HG03135 (cell line): ENCODE measurements around the gene TCEA2.

Experiments used
- ATAC-seq: cut with Tn5 transposase; IDR thresholded peaks from one replicate; pipeline ENCODE4 v1.9.1; 2021; ENCODE audit warnings: mild to moderate bottlenecking, moderate library complexity; ENCODE audit not compliant: unreplicated experiment

TCEA2 gene

DNA sequence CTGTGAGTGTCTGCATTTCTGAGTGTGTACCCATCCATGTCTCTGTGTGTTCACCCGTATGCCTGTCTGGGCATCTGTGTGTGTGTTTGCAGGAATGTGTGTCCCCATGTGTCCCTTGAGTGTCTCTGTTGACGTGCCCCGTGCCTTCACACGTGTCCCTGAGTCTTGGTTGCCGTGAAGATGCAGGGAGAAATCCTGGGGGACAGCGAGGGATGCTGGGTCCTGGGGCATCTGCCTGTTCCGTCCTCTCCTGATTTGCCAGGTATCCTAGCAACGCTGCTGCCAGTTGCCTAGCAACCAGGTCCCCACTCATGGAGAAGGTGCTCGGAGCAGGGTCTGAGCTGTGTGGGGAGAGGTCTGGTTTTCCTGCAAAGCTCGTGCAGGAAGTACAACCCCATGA, 27.2 kb downstream of the TCEA2 start:
- no peak for ATAC-seq

DNA sequence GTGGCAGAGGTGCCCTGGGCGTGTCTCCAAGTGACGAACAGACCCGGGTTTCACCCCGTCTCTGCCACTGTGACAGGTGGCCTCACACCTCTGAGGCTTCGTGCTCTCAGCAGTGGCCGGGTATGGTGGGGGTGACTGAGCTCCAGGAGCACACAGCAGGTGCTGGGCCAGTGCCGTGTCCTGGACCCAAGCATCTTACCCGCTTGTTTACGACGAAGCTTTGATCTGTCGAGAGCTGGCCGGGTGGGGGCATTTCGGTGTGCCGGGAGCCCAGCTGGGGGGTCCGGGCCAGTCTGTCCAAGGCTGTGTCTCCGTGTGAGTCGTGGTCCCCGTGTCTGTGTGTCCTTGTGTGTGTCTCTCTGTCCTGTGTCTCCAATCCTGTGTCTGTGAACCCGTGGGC, 28.3 kb downstream of the TCEA2 start:
- ATAC-seq, result no peak

DNA sequence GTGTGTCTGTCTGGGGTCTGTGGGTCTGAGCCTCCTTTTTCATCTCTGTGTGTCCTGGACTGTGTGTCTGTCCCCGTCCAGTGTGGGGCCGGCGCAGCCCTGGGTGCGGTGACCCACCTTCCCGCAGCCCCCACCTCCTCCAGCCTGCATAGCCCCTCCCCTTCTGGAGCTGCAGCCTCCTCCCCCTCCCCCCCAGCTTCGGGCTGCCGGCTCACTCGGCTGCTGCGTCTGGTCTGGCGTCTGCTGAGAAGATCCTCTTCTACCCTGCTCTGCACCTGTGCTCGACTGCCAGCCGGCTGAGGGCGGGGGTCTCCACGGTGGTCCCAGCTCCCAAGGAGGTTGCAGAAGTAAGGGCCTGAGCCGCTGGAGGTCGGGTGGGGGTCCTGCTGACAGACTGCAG, 28.8 kb downstream of the TCEA2 start:
- ATAC-seq, result no peak

DNA sequence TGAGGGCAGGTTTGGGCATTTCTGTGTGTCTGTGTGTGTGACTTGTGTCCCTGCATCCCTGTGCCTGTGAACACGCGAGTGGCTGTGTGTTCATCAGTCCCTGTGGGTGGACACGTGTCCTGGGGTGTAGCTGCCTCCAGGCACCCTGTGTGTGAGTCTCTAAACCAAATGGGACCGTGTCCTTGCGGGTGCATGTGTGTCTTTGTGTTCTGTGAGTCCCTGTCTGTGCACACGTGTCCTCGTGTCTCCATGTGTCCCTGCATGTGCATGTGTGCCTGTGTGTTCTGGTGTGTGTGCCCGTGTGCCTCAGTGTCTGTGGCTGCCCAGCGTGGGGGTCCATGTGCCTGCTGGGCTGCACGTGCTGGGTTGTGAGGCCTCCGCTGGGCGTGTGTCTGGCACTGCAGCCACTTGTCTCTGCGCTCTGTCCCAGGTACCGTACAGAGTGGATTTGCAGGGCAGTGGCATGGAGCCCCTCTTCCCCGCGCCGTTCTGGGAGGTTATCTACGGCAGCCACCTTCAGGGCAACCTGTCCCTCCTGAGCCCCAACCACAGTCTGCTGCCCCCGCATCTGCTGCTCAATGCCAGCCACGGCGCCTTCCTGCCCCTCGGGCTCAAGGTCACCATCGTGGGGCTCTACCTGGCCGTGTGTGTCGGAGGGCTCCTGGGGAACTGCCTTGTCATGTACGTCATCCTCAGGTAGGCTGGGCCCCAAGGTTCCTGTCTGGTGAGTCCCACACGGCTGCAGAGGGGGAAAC, 29.4 kb downstream of the TCEA2 start:
- no peak for ATAC-seq

DNA sequence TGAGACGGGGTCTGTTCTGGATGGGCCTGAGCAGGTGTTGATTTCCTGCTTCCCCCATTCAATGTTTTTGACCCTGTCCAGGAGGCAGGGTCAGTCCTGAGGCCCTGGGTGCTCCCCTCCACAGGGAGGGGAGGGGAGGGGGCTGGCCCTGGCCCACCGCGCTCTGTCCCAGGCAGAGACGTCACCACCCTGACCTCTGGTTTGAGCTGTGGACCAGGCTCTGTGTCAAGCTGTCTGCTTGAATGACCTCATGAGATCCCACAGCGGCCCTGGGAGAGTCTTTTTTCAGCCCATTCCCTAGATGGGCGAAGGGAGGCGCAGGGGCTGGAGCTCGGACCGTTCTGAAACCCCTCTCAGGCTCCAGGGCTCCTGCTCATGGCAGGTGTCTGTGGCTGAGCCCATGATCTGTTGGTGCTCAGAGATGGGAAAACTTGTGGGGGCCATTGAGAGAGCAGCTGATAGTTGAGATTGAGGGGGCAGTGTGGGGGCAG, 30.1 kb downstream of the TCEA2 start:
- no peak for ATAC-seq

DNA sequence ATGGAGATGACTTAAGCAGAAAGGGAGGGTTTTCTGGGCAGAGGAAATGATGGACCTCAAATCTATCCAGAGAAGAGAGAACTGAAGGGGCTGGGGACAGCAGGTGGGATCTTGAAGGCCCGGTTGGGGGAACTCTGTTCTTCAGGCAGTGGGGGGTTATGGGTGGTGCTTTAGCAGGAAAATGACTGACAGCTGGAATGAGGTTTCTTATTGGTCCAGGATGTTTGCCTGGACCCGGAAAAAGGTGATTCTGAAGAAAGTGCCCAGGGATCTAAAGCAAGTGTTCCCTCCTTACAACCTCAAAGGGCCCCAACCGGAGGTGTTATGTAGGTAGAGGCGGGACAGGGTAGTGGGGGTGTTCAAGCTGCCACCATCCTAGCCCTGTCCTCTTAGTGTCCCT, 32.5 kb downstream of the TCEA2 start:
- ATAC-seq, result no peak

DNA sequence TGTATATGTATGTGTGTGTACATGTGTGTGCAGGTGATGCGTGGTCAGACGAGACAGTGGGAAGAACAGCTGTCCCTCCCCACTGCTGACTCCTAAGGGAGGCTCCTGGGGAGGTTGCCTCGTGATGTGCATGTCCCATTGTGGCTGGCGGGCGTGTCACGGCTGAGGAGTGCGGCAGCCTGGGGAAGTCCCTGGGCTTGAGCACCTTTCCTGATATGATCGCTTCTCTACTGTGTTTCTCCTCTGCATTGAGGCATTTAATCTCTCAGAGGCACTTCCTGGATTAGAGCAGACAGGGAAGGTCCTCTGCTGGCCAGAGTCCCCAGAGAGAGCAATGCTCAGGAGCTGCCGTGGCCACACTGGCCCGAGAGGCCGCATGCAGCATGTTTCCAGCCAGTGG, 32.9 kb downstream of the TCEA2 start:
- no peak for ATAC-seq

DNA sequence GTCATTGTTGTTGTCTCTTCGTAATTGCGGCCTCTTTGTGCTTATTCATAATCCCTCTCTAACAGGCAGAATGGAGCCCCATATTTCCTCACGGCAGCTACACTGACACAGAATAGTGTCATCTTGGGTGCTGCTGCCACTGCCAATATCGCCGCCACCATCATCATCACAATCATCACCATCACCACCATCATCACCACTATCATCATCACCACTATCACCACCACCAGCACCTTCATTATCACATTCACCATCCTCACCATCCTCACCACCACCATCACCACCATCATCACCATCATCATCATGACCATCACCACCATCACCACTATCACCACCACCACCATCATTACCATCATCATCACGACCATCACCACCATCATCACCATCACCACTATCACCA, 33.5 kb downstream of the TCEA2 start:
- no peak for ATAC-seq

DNA sequence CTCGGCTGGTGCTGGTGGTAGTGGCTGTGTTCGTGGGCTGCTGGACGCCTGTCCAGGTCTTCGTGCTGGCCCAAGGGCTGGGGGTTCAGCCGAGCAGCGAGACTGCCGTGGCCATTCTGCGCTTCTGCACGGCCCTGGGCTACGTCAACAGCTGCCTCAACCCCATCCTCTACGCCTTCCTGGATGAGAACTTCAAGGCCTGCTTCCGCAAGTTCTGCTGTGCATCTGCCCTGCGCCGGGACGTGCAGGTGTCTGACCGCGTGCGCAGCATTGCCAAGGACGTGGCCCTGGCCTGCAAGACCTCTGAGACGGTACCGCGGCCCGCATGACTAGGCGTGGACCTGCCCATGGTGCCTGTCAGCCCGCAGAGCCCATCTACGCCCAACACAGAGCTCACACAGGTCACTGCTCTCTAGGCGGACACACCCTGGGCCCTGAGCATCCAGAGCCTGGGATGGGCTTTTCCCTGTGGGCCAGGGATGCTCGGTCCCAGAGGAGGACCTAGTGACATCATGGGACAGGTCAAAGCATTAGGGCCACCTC, 35.5 kb downstream of the TCEA2 start:
- ATAC-seq, result no peak

DNA sequence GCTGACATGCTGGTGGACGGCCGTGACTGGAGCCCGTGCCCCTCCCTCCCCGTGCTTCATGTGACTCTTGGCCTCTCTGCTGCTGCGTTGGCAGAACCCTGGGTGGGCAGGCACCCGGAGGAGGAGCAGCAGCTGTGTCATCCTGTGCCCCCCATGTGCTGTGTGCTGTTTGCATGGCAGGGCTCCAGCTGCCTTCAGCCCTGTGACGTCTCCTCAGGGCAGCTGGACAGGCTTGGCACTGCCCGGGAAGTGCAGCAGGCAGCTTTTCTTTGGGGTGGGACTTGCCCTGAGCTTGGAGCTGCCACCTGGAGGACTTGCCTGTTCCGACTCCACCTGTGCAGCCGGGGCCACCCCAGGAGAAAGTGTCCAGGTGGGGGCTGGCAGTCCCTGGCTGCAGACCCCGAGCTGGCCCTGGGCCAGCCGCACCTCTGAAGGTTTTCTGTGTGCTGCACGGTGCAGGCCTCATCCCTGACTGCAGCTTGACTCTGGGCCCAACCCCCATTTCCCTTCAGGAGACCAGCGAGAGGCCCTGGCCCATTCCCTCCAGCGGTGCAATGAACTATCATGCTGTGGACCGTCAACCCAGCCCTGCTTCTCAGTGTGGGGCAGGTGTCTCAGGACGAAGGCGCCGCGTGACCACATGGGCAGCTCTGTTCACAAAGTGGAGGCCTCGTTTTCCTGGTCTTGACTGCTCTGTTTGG, 36.2 kb downstream of the TCEA2 start:
- no peak for ATAC-seq

DNA sequence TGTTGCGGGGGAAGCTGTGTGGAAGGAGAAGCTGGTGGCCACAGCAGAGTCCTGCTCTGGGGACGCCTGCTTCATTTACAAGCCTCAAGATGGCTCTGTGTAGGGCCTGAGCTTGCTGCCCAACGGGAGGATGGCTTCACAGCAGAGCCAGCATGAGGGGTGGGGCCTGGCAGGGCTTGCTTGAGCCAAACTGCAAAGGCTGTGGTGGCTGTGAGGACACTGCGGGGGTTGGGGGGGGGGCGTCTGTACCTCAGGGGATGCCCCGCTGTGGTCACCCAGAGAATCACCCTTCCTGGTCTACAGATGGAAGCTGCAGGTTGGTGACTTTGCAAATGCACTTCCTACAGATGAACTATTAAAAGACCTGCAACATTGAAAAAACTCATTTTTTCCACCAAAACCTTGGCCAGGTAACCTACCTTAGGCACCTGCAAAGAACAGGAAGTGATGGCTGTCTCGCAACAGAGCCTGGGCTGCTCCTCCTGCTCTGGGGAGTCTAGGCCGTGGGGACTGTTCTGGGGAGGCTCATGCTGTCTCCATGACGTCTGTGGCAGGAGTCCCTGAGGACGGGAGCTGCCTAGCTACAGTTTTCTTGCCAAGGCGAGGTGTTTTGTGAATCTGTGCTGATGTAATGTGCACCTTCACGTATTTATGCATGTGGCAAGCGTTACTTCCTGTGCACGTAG, 37.0 kb downstream of the TCEA2 start:
- no peak for ATAC-seq

DNA sequence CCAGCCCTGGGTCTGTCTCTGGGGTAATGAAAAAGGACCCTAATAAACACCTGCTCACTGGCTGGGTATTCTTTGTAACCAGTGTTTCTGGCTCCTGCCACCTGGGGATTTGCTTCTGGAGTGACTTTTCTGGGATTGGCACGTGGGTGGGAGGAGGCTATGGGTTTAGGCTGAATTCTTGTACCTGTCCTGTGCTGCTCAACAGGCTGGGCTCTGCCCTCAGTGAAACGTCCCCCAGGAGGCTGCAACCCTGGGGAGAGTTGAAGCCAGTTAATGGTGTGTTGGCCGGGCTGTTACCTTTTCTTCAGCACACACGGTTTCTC, 37.5 kb downstream of the TCEA2 start:
- ATAC-seq, result no peak

DNA sequence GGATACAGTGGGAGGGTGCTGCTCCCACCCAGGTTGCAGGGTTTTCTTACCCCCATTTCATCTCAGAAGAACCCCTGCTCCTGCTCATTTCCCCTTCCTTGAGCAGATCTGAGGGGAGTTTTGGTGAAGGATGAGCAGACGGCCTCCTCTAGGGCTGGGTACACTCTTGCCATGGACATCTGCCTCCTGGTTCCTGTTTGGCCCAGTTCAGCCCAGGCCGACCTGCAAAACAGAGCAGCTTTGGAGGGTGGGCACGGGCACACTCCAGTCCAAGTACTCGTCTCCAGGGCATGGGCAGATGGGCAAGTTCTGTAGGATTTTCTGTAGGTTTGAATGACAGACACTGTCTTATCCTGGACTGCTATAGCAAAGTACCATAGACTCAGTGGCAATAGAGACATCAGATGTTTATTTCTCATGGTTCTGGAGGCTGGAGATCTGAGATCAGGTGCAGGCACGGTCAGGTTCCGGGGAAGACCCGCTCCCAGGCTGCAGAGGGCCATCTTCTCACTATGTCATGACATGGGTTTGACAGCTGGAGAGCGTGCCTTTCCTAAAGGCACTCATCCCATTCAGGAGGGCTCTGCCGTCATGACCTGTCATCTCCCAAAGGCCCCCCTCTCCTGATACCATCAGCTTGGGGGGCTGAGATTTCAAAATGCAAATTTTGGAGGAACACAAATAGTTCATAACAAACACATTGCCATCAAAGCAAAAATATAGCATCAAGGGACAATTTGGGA, 38.1 kb downstream of the TCEA2 start:
- ATAC-seq, result no peak

DNA sequence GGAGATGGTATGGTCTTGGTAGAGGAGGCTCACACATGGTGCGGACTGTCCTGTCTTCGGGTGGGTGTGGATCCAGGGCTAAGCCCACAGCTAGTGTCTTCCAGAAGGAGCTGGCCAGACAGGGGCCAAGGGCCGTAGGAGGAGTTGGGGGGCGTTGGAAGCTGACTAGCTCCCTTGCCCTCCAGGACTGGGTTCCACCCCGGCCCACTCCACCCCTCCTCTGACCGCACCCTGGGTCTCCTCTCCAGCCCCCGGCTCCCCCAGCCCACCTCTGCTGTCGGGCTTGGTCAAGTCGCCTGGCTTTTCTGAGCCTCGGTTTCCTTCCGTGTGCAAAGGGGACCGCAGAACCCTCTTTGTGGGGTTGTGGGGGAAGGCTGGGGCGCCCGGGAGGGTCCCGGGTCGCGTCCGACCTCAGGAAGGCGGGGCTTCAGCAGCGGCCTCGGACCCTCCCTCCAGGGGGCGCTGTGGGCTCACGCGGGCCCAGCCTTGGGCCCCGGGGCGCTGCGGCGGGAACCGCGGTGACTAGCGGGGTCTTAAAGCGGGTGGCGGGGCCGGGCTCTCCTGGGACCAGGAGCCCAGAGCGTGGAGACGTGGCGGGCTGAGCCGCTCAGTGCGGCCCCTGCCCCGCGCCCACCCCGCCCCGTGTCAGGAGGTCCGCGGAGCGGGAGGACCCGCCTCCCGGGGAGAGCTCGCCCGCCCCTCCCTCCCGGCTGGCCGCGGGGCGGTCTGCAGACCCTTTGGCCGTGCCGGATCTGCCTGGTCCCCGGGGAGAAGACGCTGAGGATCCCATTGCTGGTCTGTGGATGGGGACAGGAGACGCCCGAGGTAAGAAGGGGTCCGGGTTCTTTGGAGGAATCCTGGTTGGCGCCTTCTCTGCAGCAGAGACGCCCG, 39.0 kb downstream of the TCEA2 start:
- ATAC-seq, result no peak

DNA sequence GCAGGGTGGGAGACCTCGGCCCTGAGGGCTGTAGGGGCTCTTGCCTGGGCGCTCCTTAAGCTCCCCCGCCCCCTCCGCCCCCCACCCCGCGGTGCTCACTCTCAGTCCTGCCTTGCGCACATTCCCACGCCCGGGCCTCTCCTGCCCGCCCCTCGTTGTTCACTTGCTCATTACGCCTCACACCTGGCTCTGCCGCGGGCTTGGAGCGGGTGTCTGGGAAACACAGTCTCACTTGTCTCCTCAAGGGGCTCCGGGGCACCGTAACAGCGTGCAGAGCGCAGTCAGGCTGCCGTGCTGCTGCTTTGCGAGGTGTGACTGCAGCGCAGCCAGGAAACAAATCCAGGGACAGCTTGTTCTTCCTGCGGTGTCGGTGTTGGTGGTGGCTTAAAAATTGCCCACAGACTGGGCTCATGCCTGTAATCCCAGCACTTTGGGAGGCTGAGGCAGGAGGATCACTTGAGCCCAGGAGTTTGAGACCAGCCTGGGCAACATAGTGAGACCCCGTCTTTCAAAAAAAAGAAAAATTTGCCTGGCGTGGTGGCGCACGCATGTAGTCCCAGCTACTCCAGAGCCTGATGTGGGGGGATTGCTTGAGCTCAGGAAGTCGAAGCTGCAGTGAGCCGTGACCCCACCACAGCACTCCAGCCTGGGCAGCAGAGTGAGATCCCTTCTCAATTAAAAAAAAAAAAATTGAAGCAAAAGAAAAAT, 39.8 kb downstream of the TCEA2 start:
- no peak for ATAC-seq

DNA sequence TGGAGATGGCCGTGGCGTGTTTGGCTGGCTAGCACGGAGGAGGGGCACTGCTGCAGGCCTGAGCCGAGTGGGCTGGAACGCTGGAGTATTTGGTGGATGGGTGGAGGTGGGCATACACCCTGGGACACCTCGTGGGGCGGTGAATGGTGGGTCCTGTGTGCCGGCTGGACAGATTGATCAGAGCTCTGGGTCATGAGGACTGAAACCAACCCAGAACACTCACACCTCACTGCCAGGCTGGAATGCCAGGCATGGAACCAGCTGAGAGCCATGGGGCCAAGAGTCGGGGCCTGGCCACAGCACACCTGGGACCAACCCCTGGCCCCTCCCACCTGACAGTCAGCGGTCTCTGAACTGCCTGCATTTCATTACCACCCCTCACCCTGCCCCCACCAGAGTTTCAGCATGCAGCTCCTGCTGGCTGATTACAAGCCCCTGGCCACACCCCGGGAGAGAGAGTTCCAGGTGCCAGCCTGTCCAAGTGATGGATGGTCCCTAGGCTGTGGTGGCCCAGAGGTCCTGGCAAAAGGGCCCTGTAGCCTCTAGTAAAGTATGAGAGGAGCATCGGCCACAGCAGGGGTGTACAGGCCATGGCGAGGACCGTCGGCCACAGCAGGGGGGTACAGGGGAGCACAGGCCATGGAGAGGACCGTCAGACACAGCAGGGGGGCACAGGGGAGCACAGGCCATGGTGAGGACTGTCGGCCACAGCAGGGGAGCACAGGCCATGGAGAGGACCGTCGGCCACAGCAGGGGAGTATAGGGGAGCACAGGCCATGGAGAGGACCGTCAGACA, 41.1 kb downstream of the TCEA2 start:
- no peak for ATAC-seq

DNA sequence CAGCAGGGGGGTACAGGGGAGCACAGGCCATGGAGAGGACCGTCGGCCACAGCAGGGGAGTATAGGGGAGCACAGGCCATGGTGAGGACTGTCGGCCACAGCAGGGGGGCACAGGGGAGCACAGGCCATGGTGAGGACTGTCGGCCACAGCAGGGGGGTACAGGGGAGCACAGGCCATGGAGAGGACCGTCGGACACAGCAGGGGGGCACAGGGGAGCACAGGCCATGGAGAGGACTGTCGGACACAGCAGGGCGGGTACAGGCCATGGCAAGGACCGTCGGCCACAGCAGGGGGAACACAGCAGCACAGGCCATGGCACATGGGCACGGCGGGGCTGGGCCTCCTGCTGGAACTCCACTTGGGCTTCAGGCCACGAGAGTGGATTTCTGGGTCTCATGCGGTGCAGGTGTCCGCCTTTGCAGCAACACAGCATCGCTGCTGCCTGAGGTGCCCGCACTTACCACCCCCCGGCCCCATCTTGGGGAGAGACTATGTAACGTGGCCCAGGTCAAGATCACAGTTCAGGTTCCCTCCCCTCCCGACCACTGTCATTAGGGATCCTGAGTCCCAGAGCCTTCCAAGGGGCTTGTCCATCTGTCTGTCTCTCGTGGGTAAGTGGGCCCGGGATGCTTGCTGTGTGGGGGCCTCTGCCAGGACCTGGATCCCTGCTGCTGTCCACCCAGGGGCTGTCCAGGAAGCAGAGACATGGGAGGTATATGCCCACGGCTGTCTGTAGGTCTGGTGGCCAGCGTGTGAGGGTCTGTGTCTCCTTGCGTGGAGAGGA, 41.9 kb downstream of the TCEA2 start:
- no peak for ATAC-seq

DNA sequence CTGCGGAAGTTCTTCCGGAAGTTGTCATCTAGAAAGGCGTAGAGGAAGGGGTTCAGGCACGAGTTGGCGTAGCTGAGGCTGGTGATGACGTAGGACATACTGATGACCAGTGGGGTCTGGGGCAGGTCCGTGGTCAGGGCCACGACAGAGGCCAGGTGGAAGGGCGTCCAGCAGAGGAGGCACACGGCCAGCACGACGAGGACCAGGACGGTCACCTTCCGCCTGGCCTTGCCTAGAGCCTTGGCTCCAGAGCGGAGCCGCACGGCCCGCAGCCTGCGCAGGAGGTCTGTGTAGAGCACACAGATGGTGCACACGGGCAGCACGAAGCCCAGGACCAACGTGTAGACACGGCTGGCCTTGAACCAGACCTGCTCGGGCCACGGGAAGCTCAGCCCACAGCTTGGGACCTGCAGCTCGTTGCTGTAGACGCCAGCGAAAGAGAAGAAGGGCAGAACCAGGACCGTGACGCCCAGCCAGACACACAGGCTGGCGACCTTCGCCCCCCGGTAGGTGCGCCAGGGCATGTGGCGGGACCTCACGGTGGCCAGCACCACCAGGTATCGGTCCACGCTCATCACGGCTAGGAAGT, 42.9 kb downstream of the TCEA2 start:
- no peak for ATAC-seq
